Measurements from ENCODE around the gene GPR146.
"Not testable (repeated sequence)": the region's sequence is repeated elsewhere in the genome, so short reads cannot be mapped to it uniquely, and the experiment has no call there.

GPR146 gene

GRCh38 chr7:1044189-1045068, at the start of gene GPR146:
Gene GPR146 (plus strand): TSS chr7:1044546. CDS start chr7:1057516, 12,970 bp downstream.
- peak; percentile 82 for DNase-seq (ENCODE audit: low read depth, low spot score)

- DNase-seq (ENCODE audit: low read depth, low spot score), result no peak
These were observed 49.6 kb upstream of the GPR146 start for GRCh38 chr7:994592-995308.

GRCh38 chr7:995571-995970, 48.8 kb upstream of the GPR146 start:
- no peak for DNase-seq (ENCODE audit: low read depth, low spot score)

GRCh38 chr7:996079-996872, 48.1 kb upstream of the GPR146 start:
- no peak for DNase-seq (ENCODE audit: low read depth, low spot score)

GRCh38 chr7:997404-998395, 46.6 kb upstream of the GPR146 start:
- DNase-seq (ENCODE audit: low read depth, low spot score), result no peak

- no peak for DNase-seq (ENCODE audit: low read depth, low spot score)
These were observed 45.0 kb upstream of the GPR146 start for GRCh38 chr7:999149-999879.

- DNase-seq (ENCODE audit: low read depth, low spot score), result no peak
These were observed 44.1 kb upstream of the GPR146 start for GRCh38 chr7:999941-1000935.

- not testable (repeated sequence) for DNase-seq (ENCODE audit: low read depth, low spot score)
These were observed 43.1 kb upstream of the GPR146 start for GRCh38 chr7:1001069-1001770.

- DNase-seq (ENCODE audit: low read depth, low spot score), result not testable (repeated sequence)
These were observed 42.3 kb upstream of the GPR146 start for GRCh38 chr7:1002026-1002425.

GRCh38 chr7:1002445-1002844, 41.9 kb upstream of the GPR146 start:
- not testable (repeated sequence) for DNase-seq (ENCODE audit: low read depth, low spot score)

GRCh38 chr7:1004018-1004852, 40.1 kb upstream of the GPR146 start:
- DNase-seq (ENCODE audit: low read depth, low spot score), result no peak

GRCh38 chr7:1005303-1005702, 39.0 kb upstream of the GPR146 start:
- DNase-seq (ENCODE audit: low read depth, low spot score), result no peak

- no peak for DNase-seq (ENCODE audit: low read depth, low spot score)
These were observed 36.4 kb upstream of the GPR146 start for GRCh38 chr7:1007901-1008300.

- DNase-seq (ENCODE audit: low read depth, low spot score), result no peak
These were observed 35.5 kb upstream of the GPR146 start for GRCh38 chr7:1008733-1009363.

GRCh38 chr7:1009747-1010146, 34.6 kb upstream of the GPR146 start:
- DNase-seq (ENCODE audit: low read depth, low spot score), result no peak

- DNase-seq (ENCODE audit: low read depth, low spot score), result no peak
These were observed 34.1 kb upstream of the GPR146 start for GRCh38 chr7:1010226-1010625.
